ENCODE results near the gene ACADVL.

Gene ACADVL

GRCh38 chr17:7232114-7232513 is 12.4 kb downstream of the ACADVL start:
- Histone ChIP-seq H3K36me3 (ENCODE audit: control insufficient read depth, low read depth, low read length) (peaks cover 50% of the 10 kb centered on the region), H3K4me1 (ENCODE audit: control insufficient read depth, low read depth, low read length) (peaks cover 8% of the 10 kb centered on the region), H3K27ac (ENCODE audit: low read length) (no peak overlapping the region), H3K9me3 (ENCODE audit: control insufficient read depth, low read depth, low read length) (no peaks in the 10 kb centered on the region), H3K4me3 (ENCODE audit: low read length) (peak overlapping the region; percentile 13), H3K27me3 (ENCODE audit: control insufficient read depth, insufficient read depth, low read length) (no peaks in the 10 kb centered on the region), H3K9ac (ENCODE audit: low read length) (no peak overlapping the region)

DNA sequence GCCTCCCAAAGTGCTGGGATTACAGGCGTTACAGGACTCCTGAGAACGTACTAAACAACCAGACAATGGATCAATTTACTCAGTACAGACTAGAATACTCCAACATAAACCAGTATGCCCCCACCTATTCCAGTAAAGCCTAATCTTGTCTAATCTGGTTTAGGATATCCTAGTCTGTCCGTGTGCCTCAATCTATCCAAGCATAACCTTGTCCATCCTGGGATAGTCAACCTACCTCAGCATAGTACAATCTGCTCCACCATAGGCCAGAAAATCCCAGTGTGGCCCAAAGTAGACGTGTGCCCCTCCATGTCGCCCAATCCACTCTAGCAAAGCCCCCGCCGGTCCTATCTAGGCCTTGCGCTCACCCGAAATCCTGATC is 14.0 kb downstream of the ACADVL start:
- peak overlapping the region; percentile 96 for H3K4me3 ChIP-seq (ENCODE audit: low read length)
- H3K9ac ChIP-seq (ENCODE audit: low read length), result peak overlapping the region; percentile 95
- no peaks in the 10 kb centered on the region for H3K27me3 ChIP-seq (ENCODE audit: control insufficient read depth, insufficient read depth, low read length)
- H3K36me3 ChIP-seq (ENCODE audit: control insufficient read depth, low read depth, low read length), result peaks cover 41% of the 10 kb centered on the region
- H3K9me3 ChIP-seq (ENCODE audit: control insufficient read depth, low read depth, low read length), result no peaks in the 10 kb centered on the region
- peak overlapping the region; percentile 85 for H3K27ac ChIP-seq (ENCODE audit: low read length)
- H3K4me1 ChIP-seq (ENCODE audit: control insufficient read depth, low read depth, low read length), result peaks cover 13% of the 10 kb centered on the region

- Histone ChIP-seq H3K27ac (ENCODE audit: low read length) (peak within 1 kb of the TSS; percentile 85), H3K36me3 (ENCODE audit: control insufficient read depth, low read depth, low read length) (peaks cover 35% of the 10 kb centered on the region), H3K27me3 (ENCODE audit: control insufficient read depth, insufficient read depth, low read length) (no peaks in the 10 kb centered on the region), H3K4me1 (ENCODE audit: control insufficient read depth, low read depth, low read length) (peaks cover 13% of the 10 kb centered on the region), H3K9me3 (ENCODE audit: control insufficient read depth, low read depth, low read length) (no peaks in the 10 kb centered on the region), H3K4me3 (ENCODE audit: low read length) (peak within 1 kb of the TSS; percentile 96), H3K9ac (ENCODE audit: low read length) (peak within 1 kb of the TSS; percentile 95)
Observed at GRCh38 chr17:7234083-7234951, 14.6 kb downstream of the ACADVL start, which contains the start of gene DVL2. DVL2 (minus strand) TSS chr17:7234517; CDS start chr17:7234262, 255 bp downstream.

DNA sequence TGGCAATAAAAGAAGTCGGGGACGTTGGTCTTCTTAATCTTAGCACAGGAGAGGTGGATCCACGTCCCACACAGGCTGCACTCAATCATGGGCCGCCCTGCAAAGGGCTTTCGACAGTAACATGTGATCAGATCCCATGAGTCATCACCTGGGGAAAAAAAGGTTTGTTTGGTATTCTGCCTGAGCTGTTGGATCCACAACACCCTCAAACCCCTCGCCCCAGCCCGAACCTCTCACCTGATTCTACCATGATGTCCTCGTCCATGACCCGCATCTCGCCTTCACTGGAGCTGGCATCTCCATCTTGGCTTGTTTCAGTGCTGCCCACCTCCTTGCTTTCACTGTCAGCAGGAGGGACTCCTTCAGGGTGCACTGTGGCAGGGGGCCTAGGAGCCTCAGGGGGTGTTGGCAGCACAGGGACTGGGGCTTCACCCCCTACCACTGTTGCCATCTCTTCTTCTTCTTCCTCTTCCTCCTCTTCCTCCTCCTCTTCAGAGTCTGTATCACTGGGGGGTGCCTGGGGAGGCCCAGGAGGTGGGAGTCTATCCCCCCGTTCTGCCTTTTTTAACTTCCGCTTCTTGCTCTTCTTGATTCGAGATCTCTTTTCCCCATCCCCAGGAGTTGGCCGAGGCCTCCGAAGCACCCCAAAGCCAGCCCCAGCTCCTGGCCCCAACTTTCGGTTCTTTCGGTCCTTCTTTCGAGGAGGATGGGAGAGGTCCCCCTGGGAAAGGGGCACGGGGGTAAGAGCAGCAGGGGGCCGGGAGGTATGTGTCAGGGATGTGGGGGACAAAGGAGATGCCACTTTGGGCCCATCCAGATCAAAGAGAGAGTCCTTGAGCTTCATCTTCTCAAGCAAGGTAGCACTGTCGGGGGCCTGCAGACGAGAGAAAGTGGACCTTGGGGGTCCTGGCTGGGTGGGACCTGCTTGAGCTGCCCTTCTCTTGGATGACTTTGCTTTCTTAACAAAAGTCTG is 16.2 kb downstream of the ACADVL start:
- Histone ChIP-seq H3K27me3 (ENCODE audit: control insufficient read depth, insufficient read depth, low read length) (no peaks in the 10 kb centered on the region), H3K4me1 (ENCODE audit: control insufficient read depth, low read depth, low read length) (peaks cover 15% of the 10 kb centered on the region), H3K9me3 (ENCODE audit: control insufficient read depth, low read depth, low read length) (no peaks in the 10 kb centered on the region), H3K4me3 (ENCODE audit: low read length) (no peak overlapping the region), H3K27ac (ENCODE audit: low read length) (no peak overlapping the region), H3K36me3 (ENCODE audit: control insufficient read depth, low read depth, low read length) (peaks cover 32% of the 10 kb centered on the region), H3K9ac (ENCODE audit: low read length) (no peak overlapping the region)

GRCh38 chr17:7236808-7237207 is 17.1 kb downstream of the ACADVL start:
- H3K9ac ChIP-seq (ENCODE audit: low read length), result no peak overlapping the region
- H3K4me3 ChIP-seq (ENCODE audit: low read length), result peak overlapping the region; percentile 67
- H3K27me3 ChIP-seq (ENCODE audit: control insufficient read depth, insufficient read depth, low read length), result no peaks in the 10 kb centered on the region
- H3K27ac ChIP-seq (ENCODE audit: low read length), result no peak overlapping the region
- H3K36me3 ChIP-seq (ENCODE audit: control insufficient read depth, low read depth, low read length), result peaks cover 32% of the 10 kb centered on the region
- no peaks in the 10 kb centered on the region for H3K9me3 ChIP-seq (ENCODE audit: control insufficient read depth, low read depth, low read length)
- peaks cover 20% of the 10 kb centered on the region for H3K4me1 ChIP-seq (ENCODE audit: control insufficient read depth, low read depth, low read length)

DNA sequence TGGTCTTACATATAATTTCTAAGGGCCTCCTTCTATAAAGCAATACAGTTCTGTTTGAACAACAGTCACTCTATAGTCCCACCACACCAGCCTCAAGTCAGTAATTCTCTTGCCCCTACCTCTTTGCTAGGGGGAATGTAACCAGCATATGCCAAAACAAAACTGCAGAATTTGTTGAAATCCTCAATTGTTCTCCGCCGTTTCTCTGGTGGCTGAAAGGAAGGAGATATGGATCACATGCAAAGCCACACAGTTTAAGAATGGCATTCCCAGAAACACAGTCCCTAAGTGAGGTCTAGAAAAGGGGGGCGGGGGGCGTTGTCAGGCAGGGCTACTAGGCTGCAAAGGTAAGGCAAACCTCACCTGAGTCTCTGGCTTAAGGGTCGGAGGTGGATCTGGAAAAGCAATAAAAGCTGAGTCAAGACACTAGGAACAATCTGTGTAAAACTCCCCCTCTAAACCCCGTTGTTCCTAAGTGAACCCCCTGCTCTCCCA is 17.6 kb downstream of the ACADVL start:
- Histone ChIP-seq H3K36me3 (ENCODE audit: control insufficient read depth, low read depth, low read length) (peaks cover 32% of the 10 kb centered on the region), H3K27ac (ENCODE audit: low read length) (no peak overlapping the region), H3K4me1 (ENCODE audit: control insufficient read depth, low read depth, low read length) (peaks cover 20% of the 10 kb centered on the region)

GRCh38 chr17:7237761-7238419 is 18.2 kb downstream of the ACADVL start:
- no peak overlapping the region for H3K27ac ChIP-seq (ENCODE audit: low read length)
- no peaks in the 10 kb centered on the region for H3K27me3 ChIP-seq (ENCODE audit: control insufficient read depth, insufficient read depth, low read length)
- peak overlapping the region; percentile 96 for H3K9ac ChIP-seq (ENCODE audit: low read length)
- H3K4me3 ChIP-seq (ENCODE audit: low read length), result peak overlapping the region; percentile 97
- no peaks in the 10 kb centered on the region for H3K9me3 ChIP-seq (ENCODE audit: control insufficient read depth, low read depth, low read length)
- H3K36me3 ChIP-seq (ENCODE audit: control insufficient read depth, low read depth, low read length), result peaks cover 32% of the 10 kb centered on the region
- H3K4me1 ChIP-seq (ENCODE audit: control insufficient read depth, low read depth, low read length), result peaks cover 20% of the 10 kb centered on the region

More for the DNA sequence above, 17.6 kb downstream of the ACADVL start:
- Histone ChIP-seq H3K27me3 (ENCODE audit: control insufficient read depth, insufficient read depth, low read length) (no peaks in the 10 kb centered on the region), H3K4me3 (ENCODE audit: low read length) (peak overlapping the region; percentile 67), H3K9ac (ENCODE audit: low read length) (peak overlapping the region; percentile 79), H3K9me3 (ENCODE audit: control insufficient read depth, low read depth, low read length) (no peaks in the 10 kb centered on the region)

GRCh38 chr17:7238420-7239090 is 18.8 kb downstream of the ACADVL start:
- Histone ChIP-seq H3K36me3 (ENCODE audit: control insufficient read depth, low read depth, low read length) (peaks cover 32% of the 10 kb centered on the region), H3K27ac (ENCODE audit: low read length) (peak overlapping the region; percentile 80), H3K9ac (ENCODE audit: low read length) (peak overlapping the region; percentile 96), H3K4me3 (ENCODE audit: low read length) (peak overlapping the region; percentile 97), H3K9me3 (ENCODE audit: control insufficient read depth, low read depth, low read length) (no peaks in the 10 kb centered on the region), H3K27me3 (ENCODE audit: control insufficient read depth, insufficient read depth, low read length) (no peaks in the 10 kb centered on the region), H3K4me1 (ENCODE audit: control insufficient read depth, low read depth, low read length) (peaks cover 20% of the 10 kb centered on the region)

DNA sequence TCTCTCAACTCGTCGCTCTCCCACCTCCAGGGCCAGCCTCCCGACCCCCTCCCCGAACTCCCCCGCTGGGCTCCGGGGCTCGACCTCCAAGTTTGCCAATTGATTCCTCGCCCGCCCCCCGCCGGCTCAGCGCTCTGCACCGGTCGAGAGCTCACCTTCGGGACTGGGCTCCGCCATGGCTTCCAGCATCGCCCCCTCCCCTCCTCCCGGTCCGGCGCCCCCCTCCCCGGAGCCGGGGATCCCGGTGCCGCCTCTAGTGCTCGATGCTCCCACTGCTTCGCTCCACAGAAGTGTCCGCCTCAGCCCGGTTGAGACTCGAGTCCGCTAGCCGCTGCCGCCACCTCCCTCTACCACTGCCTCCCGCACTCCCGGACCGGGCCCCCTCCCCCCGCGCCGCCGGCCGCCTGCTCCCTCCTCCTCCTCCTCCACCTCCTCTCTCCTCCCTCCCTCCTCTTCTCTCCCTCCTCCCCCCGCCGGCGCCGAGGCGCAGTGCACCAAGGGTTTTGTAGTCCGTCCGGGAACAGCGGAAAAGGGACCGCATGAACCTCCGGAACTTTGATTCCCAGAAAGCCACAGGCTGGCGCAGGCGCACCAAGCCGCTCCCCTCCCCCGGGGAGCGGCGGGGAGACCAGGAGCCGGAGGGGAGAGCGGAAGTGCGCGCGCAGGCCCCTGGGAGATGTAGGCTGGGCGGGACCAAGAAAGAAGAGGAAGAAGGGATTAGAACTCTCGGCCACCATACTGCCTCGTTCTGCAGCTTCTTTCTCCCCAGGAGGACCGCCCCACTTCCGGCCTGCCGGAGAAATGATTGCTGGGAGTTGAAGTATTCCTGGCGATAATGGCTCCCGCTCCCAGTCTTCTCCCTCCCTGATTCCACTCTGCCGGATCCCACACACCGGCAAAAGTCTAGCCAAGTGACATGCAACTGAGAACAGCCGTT is 19.6 kb downstream of the ACADVL start, which contains the start of gene PHF23:
TSS of gene PHF23 (minus strand) at position 367 of the 937 bp plus-strand sequence. CDS start at position 189, 178 bp downstream.
- H3K9me3 ChIP-seq (ENCODE audit: control insufficient read depth, low read depth, low read length), result no peaks in the 10 kb centered on the region
- H3K9ac ChIP-seq (ENCODE audit: low read length), result peak within 1 kb of the TSS; percentile 96
- H3K36me3 ChIP-seq (ENCODE audit: control insufficient read depth, low read depth, low read length), result peaks cover 37% of the 10 kb centered on the region
- H3K4me1 ChIP-seq (ENCODE audit: control insufficient read depth, low read depth, low read length), result peaks cover 20% of the 10 kb centered on the region
- H3K4me3 ChIP-seq (ENCODE audit: low read length), result peak within 1 kb of the TSS; percentile 97
- peak within 1 kb of the TSS; percentile 80 for H3K27ac ChIP-seq (ENCODE audit: low read length)
- H3K27me3 ChIP-seq (ENCODE audit: control insufficient read depth, insufficient read depth, low read length), result no peaks in the 10 kb centered on the region

GRCh38 chr17:7240375-7240774 is 20.6 kb downstream of the ACADVL start:
- H3K9ac ChIP-seq (ENCODE audit: low read length), result no peak overlapping the region
- no peak overlapping the region for H3K27ac ChIP-seq (ENCODE audit: low read length)
- peak overlapping the region; percentile 86 for H3K4me3 ChIP-seq (ENCODE audit: low read length)
- H3K4me1 ChIP-seq (ENCODE audit: control insufficient read depth, low read depth, low read length), result peaks cover 12% of the 10 kb centered on the region
- peaks cover 36% of the 10 kb centered on the region for H3K36me3 ChIP-seq (ENCODE audit: control insufficient read depth, low read depth, low read length)
- H3K27me3 ChIP-seq (ENCODE audit: control insufficient read depth, insufficient read depth, low read length), result no peaks in the 10 kb centered on the region
- no peaks in the 10 kb centered on the region for H3K9me3 ChIP-seq (ENCODE audit: control insufficient read depth, low read depth, low read length)

Measured in iPS-18a (cell line).